Ishikawa (cell line): Measurements from ENCODE around the gene VAMP4.

Source experiments
- CEBPB ChIP-seq: IDR thresholded peaks from 2 replicates; pipeline ENCODE4 v1.6.1; 2012
- CREB1 ChIP-seq: IDR thresholded peaks from 2 replicates; pipeline ENCODE4 v1.6.1; 2012; ENCODE audit warnings: low read depth
- EGR1 ChIP-seq: IDR thresholded peaks from 2 replicates; pipeline ENCODE4 v1.6.1; 2012
- EP300 ChIP-seq: IDR thresholded peaks from 2 replicates; pipeline ENCODE4 v1.6.1; 2012; ENCODE audit warnings: borderline replicate concordance
- FOXM1 ChIP-seq: IDR thresholded peaks from 2 replicates; pipeline ENCODE4 v1.6.1; 2012; ENCODE audit warnings: low read depth, borderline replicate concordance
- MAX ChIP-seq: IDR thresholded peaks from 2 replicates; pipeline ENCODE4 v1.6.1; 2012
- NFIC ChIP-seq: IDR thresholded peaks from 2 replicates; pipeline ENCODE4 v1.6.1; 2012
- RAD21 ChIP-seq: IDR thresholded peaks from 2 replicates; pipeline ENCODE4 v1.6.1; 2012; ENCODE audit warnings: low read depth
- REST ChIP-seq: IDR thresholded peaks from 2 replicates; pipeline ENCODE4 v1.6.1; 2012; ENCODE audit warnings: low read depth, mild to moderate bottlenecking
- TAF1 ChIP-seq: IDR thresholded peaks from 2 replicates; pipeline ENCODE4 v1.6.1; 2012; ENCODE audit warnings: low read depth, mild to moderate bottlenecking
- TCF12 ChIP-seq: IDR thresholded peaks from 2 replicates; pipeline ENCODE4 v1.6.1; 2012; ENCODE audit warnings: low read depth
- TEAD4 ChIP-seq: IDR thresholded peaks from 2 replicates; pipeline ENCODE4 v1.6.1; 2012
- USF1 ChIP-seq: IDR thresholded peaks from 2 replicates; pipeline ENCODE4 v1.6.1; 2012
- YY1 ChIP-seq: IDR thresholded peaks from 2 replicates; pipeline ENCODE4 v1.6.1; 2012; ENCODE audit warnings: low read depth
- ZBTB7A ChIP-seq: IDR thresholded peaks from 2 replicates; pipeline ENCODE4 v1.6.1; 2012; ENCODE audit warnings: low read depth

The VAMP4 gene

GRCh38 chr1:171781176-171781875 lies 39.5 kb upstream of the VAMP4 start, which contains the start of gene METTL13:
Gene METTL13 (plus strand): TSS chr1:171781660. CDS start chr1:171781968, 308 bp downstream.
- TF ChIP-seq ZBTB7A: 0 out of 2 replicates have a peak, but pooled peaks have one; percentile 53
- peak; percentile 70 for TF ChIP-seq TAF1
- TF ChIP-seq MAX: peak; percentile 90
- TF ChIP-seq YY1: no peak
- peak; percentile 54; the same call in 1 of the 2 replicates for TF ChIP-seq USF1
- TF ChIP-seq FOXM1: peak; percentile 64; the same call in 1 of the 2 replicates
- TF ChIP-seq TEAD4: no peak
- TF ChIP-seq EP300: no peak
- peak; percentile 79 for TF ChIP-seq CREB1

GRCh38 chr1:171780583-171781175 lies 38.8 kb upstream of the VAMP4 start:
- TF ChIP-seq ZBTB7A (no peak), EGR1 (no peak), TAF1 (no peak), REST (no peak), YY1 (no peak), TCF12 (no peak), CEBPB (no peak), RAD21 (no peak), USF1 (no peak), TEAD4 (no peak), CREB1 (no peak), NFIC (no peak), EP300 (no peak), FOXM1 (no peak), MAX (no peak)

GRCh38 chr1:171772312-171772711 lies 30.4 kb upstream of the VAMP4 start:
- TF ChIP-seq CEBPB (no peak), RAD21 (no peak), CREB1 (no peak), EGR1 (no peak), YY1 (no peak), EP300 (no peak), MAX (no peak), TEAD4 (no peak), REST (no peak), USF1 (no peak), NFIC (no peak), TAF1 (no peak), FOXM1 (no peak)

GRCh38 chr1:171769754-171770153 lies 27.9 kb upstream of the VAMP4 start:
- TF ChIP-seq USF1 (no peak), EP300 (no peak), YY1 (no peak), TEAD4 (no peak), RAD21 (no peak), CEBPB (no peak), MAX (no peak), CREB1 (no peak), EGR1 (no peak), TCF12 (no peak), NFIC (no peak), ZBTB7A (no peak)
